GM10847 (cell line): ENCODE data around the gene SMG1.

Experiments used
- POLR2A ChIP-seq: IDR thresholded peaks from 2 replicates; pipeline ENCODE4 v1.6.1; 2011; ENCODE audit not compliant: insufficient read length; ENCODE audit errors: extremely low read depth

Gene SMG1

GRCh38 chr16:18925986-18926865 is at the start of gene SMG1:
Gene SMG1, minus strand, starts transcription at chr16:18926408. Its CDS starts 367 bp downstream, at chr16:18926041.
- TF ChIP-seq POLR2A: peak; percentile 53

GRCh38 chr16:18975109-18975508 is 48.9 kb upstream of the SMG1 start:
- no peak for TF ChIP-seq POLR2A

- TF ChIP-seq POLR2A: no peak
Measured at GRCh38 chr16:18969855-18970240, 43.6 kb upstream of the SMG1 start.

- no peak for TF ChIP-seq POLR2A
Measured at GRCh38 chr16:18969050-18969854, 43.0 kb upstream of the SMG1 start.

- no peak for TF ChIP-seq POLR2A
Measured at GRCh38 chr16:18966791-18967190, 40.6 kb upstream of the SMG1 start.

GRCh38 chr16:18965555-18965954 is 39.3 kb upstream of the SMG1 start:
- no peak for TF ChIP-seq POLR2A

- no peak for TF ChIP-seq POLR2A
Measured at GRCh38 chr16:18959031-18959505, 32.9 kb upstream of the SMG1 start.

- TF ChIP-seq POLR2A: no peak
Measured at GRCh38 chr16:18958621-18959029, 32.4 kb upstream of the SMG1 start.

- no peak for TF ChIP-seq POLR2A
Measured at GRCh38 chr16:18953547-18953946, 27.3 kb upstream of the SMG1 start.

- TF ChIP-seq POLR2A: no peak
Measured at GRCh38 chr16:18950469-18951185, 24.4 kb upstream of the SMG1 start.

- no peak for TF ChIP-seq POLR2A
Measured at GRCh38 chr16:18948372-18949020, 22.3 kb upstream of the SMG1 start.

- no peak for TF ChIP-seq POLR2A
Measured at GRCh38 chr16:18945233-18945632, 19.0 kb upstream of the SMG1 start.

GRCh38 chr16:18943414-18943813 is 17.2 kb upstream of the SMG1 start:
- no peak for TF ChIP-seq POLR2A

GRCh38 chr16:18942061-18942460 is 15.9 kb upstream of the SMG1 start:
- TF ChIP-seq POLR2A: no peak

GRCh38 chr16:18941471-18941870 is 15.3 kb upstream of the SMG1 start:
- TF ChIP-seq POLR2A: no peak
